OCI-LY7 (cell line): ENCODE results near the gene MICALL2. TPM values are rescaled to one million over a fixed set of nuclear protein-coding genes. Genes with fewer than 3 reads are reported as not detected.

Experiments used
- BruUV-seq: library from RNA; stranded (reverse); fragments of 400-500 nt; replicated peaks from 2 replicates; lab custom pipeline; 2021; lab: Mats Ljungman, UMichigan
- CTCF ChIA-PET: fragments of 300-600 bp; sonication (Branson Sonifier 250); formaldehyde crosslinking; loops from one replicate; lab custom pipeline; 2022; ENCODE audit warnings: antibody characterized with exemption; ENCODE audit not compliant: unreplicated experiment; lab: Charles Lee
- POLR2A ChIA-PET: fragments of 300-600 bp; sonication (Branson Sonifier 250); formaldehyde crosslinking; loops from one replicate; lab custom pipeline; 2022; ENCODE audit warnings: antibody characterized with exemption; lab: Charles Lee
- DNase-seq: peaks from one replicate; pipeline ENCODE4 v3.0.0-alpha.2; 2015; ENCODE audit warnings: low spot score
- H2AFZ ChIP-seq: fragments of 200-600 bp; sonication (generic), shearing (Covaris generic); 2 replicates; pipeline ENCODE4 v1.6.1; 2014; ENCODE audit warnings: mild to moderate bottlenecking, antibody characterized with exemption, low read length, moderate library complexity
- H3K27ac ChIP-seq: fragments of 200-600 bp; sonication (generic); 2 replicates; pipeline ENCODE4 v1.5.1; 2014; ENCODE audit warnings: mixed run types, low read depth, mild to moderate bottlenecking, moderate library complexity, low read length, inconsistent platforms; ENCODE audit not compliant: poor library complexity, severe bottlenecking
- H3K36me3 ChIP-seq: fragments of 200-600 bp; sonication (generic); 2 replicates; pipeline ENCODE4 v1.6.1; 2014; ENCODE audit warnings: mild to moderate bottlenecking, antibody characterized with exemption, low read length, moderate library complexity, mixed read lengths; ENCODE audit not compliant: insufficient read depth
- H3K4me1 ChIP-seq: fragments of 200-600 bp; sonication (generic); 2 replicates; pipeline ENCODE4 v1.5.1; 2014; ENCODE audit warnings: mild to moderate bottlenecking, low read length; ENCODE audit not compliant: insufficient read depth, poor library complexity, severe bottlenecking
- H3K4me2 ChIP-seq: fragments of 200-600 bp; sonication (generic); 2 replicates; pipeline ENCODE4 v1.6.1; 2014; ENCODE audit warnings: mild to moderate bottlenecking, low read length
- H3K4me3 ChIP-seq: fragments of 200-600 bp; sonication (generic); 2 replicates; pipeline ENCODE4 v1.5.1; 2014; ENCODE audit warnings: mild to moderate bottlenecking, low read depth, low read length; ENCODE audit not compliant: poor library complexity, severe bottlenecking
- H3K79me2 ChIP-seq: fragments of 200-600 bp; sonication (generic); 2 replicates; pipeline ENCODE4 v1.6.1; 2016; ENCODE audit warnings: low read depth, mild to moderate bottlenecking, low read length, moderate library complexity, mixed read lengths; ENCODE audit not compliant: insufficient read depth
- H3K9me2 ChIP-seq: fragments of 200-600 bp; sonication (generic); 2 replicates; pipeline ENCODE4 v1.6.1; 2016; ENCODE audit warnings: mild to moderate bottlenecking, low read length, mixed read lengths; ENCODE audit not compliant: insufficient read depth
- H3K9me3 ChIP-seq: fragments of 200-600 bp; sonication (generic); 2 replicates; pipeline ENCODE4 v1.6.1; 2014; ENCODE audit warnings: mild to moderate bottlenecking, mixed run types, low read length, mixed read lengths
- H4K20me1 ChIP-seq: fragments of 200-600 bp; sonication (generic); 2 replicates; pipeline ENCODE4 v1.6.1; 2014; ENCODE audit warnings: mild to moderate bottlenecking, antibody characterized with exemption, low read length, moderate library complexity, mixed read lengths; ENCODE audit not compliant: insufficient read depth
- CTCF ChIP-seq: fragments of 200-600 bp; sonication (generic); conservative IDR thresholded peaks from 2 replicates; pipeline ENCODE4 v1.5.1; 2014; ENCODE audit warnings: mild to moderate bottlenecking, antibody characterized with exemption, low read length, moderate library complexity, mixed read lengths
- EZH2phosphoT487 ChIP-seq: fragments of 200-600 bp; sonication (generic); IDR thresholded peaks from 2 replicates; pipeline ENCODE4 v1.6.1; 2018; ENCODE audit warnings: low read depth, borderline replicate concordance, mild to moderate bottlenecking, mixed run types, antibody characterized with exemption, low read length, moderate library complexity, mixed read lengths
- intact Hi-C: fragments of 100-400 bp; cut with micrococcal nuclease; formaldehyde crosslinking; loops from one replicate; pipeline ENCODE4 v1.10.0; 2022; ENCODE audit not compliant: unreplicated experiment
- total RNA-seq, 2 experiments: library from RNA; depleted of rRNA in 1 of 2; stranded (reverse); fragments of >200 nt in 1 of 2; shearing (Covaris generic) in 1 of 2; gene quantifications; 2 replicates each; pipeline ENCODE4 v1.2.3, GENCODE V29; 2014 to 2022

Gene MICALL2
- total RNA-seq, 2 experiments from 2014 or later: 1.4 to 4.5 TPM

DNA sequence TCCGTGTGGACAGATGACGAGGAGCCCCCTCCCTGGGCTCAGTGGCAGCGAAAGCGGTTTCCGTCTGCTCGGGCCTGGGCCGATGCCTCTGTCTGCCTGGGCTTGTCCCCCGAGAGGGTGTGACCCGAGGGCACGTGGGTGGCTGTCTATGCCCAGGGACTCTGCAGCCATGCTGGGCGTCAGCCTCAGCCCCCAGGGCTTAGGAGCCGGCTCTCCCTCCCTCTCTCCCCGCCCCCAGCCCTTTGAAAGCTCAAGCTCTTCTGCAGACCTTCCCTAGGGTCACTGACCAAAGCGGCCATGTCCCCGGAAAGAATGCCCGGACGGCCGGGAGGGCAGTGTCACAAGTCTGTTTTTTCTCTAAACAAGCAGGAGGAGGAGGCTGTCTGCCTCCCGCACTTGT, 7.1 kb downstream of the MICALL2 start:
- no peak for DNase-seq
- intact Hi-C loops: no loop called here
- Histone ChIP-seq H3K9me3 (no peaks in the 10 kb centered on the region), H4K20me1 (no peaks in the 10 kb centered on the region), H3K79me2 (no peaks in the 10 kb centered on the region), H3K36me3 (no peaks in the 10 kb centered on the region), H3K9me2 (no peaks in the 10 kb centered on the region), H3K4me2 (no peak overlapping the region), H3K4me3 (no peak overlapping the region), H3K4me1 (peaks cover 12% of the 10 kb centered on the region), H3K27ac (no peak overlapping the region), H2AFZ (no peak overlapping the region)
- TF ChIP-seq EZH2phosphoT487: no peak
- no peak for TF ChIP-seq CTCF
- no TSS peak for BruUV-seq
- ChIA-PET CTCF (no interaction called here), POLR2A (no interaction called here)

GRCh38 chr7:1450987-1451386, 8.3 kb downstream of the MICALL2 start:
- Histone ChIP-seq H3K27ac (no peak overlapping the region), H3K9me2 (no peaks in the 10 kb centered on the region), H2AFZ (no peak overlapping the region), H3K9me3 (no peaks in the 10 kb centered on the region), H3K4me2 (no peak overlapping the region), H3K4me1 (peaks cover 8% of the 10 kb centered on the region), H4K20me1 (no peaks in the 10 kb centered on the region), H3K79me2 (no peaks in the 10 kb centered on the region), H3K4me3 (no peak overlapping the region), H3K36me3 (no peaks in the 10 kb centered on the region)
- TF ChIP-seq CTCF (no peak), EZH2phosphoT487 (no peak)
- DNase-seq: no peak
- POLR2A ChIA-PET: no interaction called here
- CTCF ChIA-PET: no interaction called here
- intact Hi-C loops: no loop called here
- no TSS peak for BruUV-seq

DNA sequence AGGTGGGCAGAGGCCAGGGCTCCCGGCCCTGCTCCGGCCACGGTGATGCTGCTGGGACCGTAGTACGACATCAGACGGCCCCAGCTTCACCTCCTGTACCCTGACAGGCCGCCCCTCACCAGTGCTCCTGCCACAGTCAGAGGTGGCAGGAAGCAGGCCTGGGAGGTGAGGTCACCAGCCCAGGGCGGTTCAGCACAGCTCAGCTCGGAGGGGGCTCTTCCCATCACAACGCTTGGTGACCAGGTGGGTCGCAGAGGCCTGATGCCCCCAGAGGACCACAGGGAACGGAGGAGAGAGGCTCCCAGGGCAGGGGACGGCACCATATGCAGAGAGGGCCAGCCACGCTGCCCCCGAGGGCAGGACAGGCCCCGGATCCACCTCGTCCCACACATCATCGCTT, 8.8 kb downstream of the MICALL2 start:
- intact Hi-C loops: no loop called here

More for the DNA sequence above, 8.8 kb downstream of the MICALL2 start:
- Histone ChIP-seq H3K9me3 (no peaks in the 10 kb centered on the region), H3K4me3 (no peak overlapping the region), H3K4me2 (no peak overlapping the region), H3K4me1 (peaks cover 4% of the 10 kb centered on the region), H2AFZ (no peak overlapping the region), H3K36me3 (no peaks in the 10 kb centered on the region), H3K9me2 (no peaks in the 10 kb centered on the region), H4K20me1 (no peaks in the 10 kb centered on the region), H3K27ac (no peak overlapping the region), H3K79me2 (no peaks in the 10 kb centered on the region)
- ChIA-PET CTCF (no interaction called here), POLR2A (no interaction called here)
- no TSS peak for BruUV-seq
- TF ChIP-seq EZH2phosphoT487: no peak
- no peak for TF ChIP-seq CTCF
- no peak for DNase-seq
